Activated B cell treated with CpG ODN at 0.5 μM for 24 hours (primary cell): Measurements from ENCODE around the gene RAPGEF3. TPM values are rescaled to one million over a fixed set of nuclear protein-coding genes. Genes with fewer than 3 reads are reported as not detected.

ENCODE experiments used
- ATAC-seq: fragments of 200-7000 bp; cut with Tn5 transposase; one replicate; pipeline ENCODE4 v1.10.0; 2021; ENCODE audit warnings: low read depth, mild to moderate bottlenecking, moderate library complexity
- CTCF ChIA-PET: fragments of 350-600 bp; sonication (Branson Sonifier 250); formaldehyde crosslinking; loops from one replicate; lab custom pipeline; 2021; ENCODE audit warnings: antibody characterized with exemption; lab: Charles Lee
- POLR2A ChIA-PET: fragments of 350-600 bp; sonication (Branson Sonifier 250); formaldehyde crosslinking; loops from one replicate; lab custom pipeline; 2021; ENCODE audit warnings: antibody characterized with exemption; lab: Charles Lee
- DNase-seq: peaks from one replicate; pipeline ENCODE4 v3.0.0; 2022
- H3K27ac Mint-ChIP-seq: one replicate; pipeline ENCODE4 v1.8.0; 2020; ENCODE audit warnings: mixed read lengths
- H3K27me3 Mint-ChIP-seq: one replicate; pipeline ENCODE4 v1.8.0; 2021; ENCODE audit warnings: mixed read lengths
- H3K36me3 Mint-ChIP-seq: one replicate; pipeline ENCODE4 v1.8.0; 2021; ENCODE audit warnings: low read depth, mixed read lengths
- H3K4me1 Mint-ChIP-seq: one replicate; pipeline ENCODE4 v1.8.0; 2021; ENCODE audit warnings: mixed read lengths
- H3K4me3 Mint-ChIP-seq: one replicate; pipeline ENCODE4 v1.8.0; 2020; ENCODE audit warnings: mild to moderate bottlenecking, mixed read lengths
- H3K9me3 Mint-ChIP-seq: one replicate; pipeline ENCODE4 v1.8.0; 2020; ENCODE audit warnings: mixed read lengths
- CTCF ChIP-seq: fragments of 200-600 bp; IDR thresholded peaks from one replicate; pipeline ENCODE4 v1.8.0; 2022; ENCODE audit warnings: antibody characterized with exemption, mild to moderate bottlenecking
- intact Hi-C: fragments of 100-400 bp; cut with micrococcal nuclease; formaldehyde crosslinking; loops from one replicate; pipeline ENCODE4 v1.15.1; 2024
- total RNA-seq: library from RNA; stranded (reverse); gene quantifications from 2 replicates; pipeline ENCODE4 v1.2.3, GENCODE V29; 2022

Gene RAPGEF3
- total RNA-seq, 1 donor from 2014 or later, result 5.0 TPM

- H3K27ac Mint-ChIP-seq, result no peak overlapping the region
- H3K27me3 Mint-ChIP-seq, result no peaks in the 10 kb centered on the region
- no peaks in the 10 kb centered on the region for H3K9me3 Mint-ChIP-seq
- intact Hi-C loops, result no loop called here
- ChIA-PET CTCF (no interaction called here), POLR2A (no interaction called here)
- no peak for ATAC-seq
- no peak for DNase-seq
- no peaks in the 10 kb centered on the region for H3K36me3 Mint-ChIP-seq
- H3K4me1 Mint-ChIP-seq, result peaks cover 61% of the 10 kb centered on the region
- no peak for TF ChIP-seq CTCF
- H3K4me3 Mint-ChIP-seq, result no peak overlapping the region
Measured at GRCh38 chr12:47750229-47750798, 8.4 kb downstream of the RAPGEF3 start.

- Mint-ChIP-seq H3K27me3 (no peaks in the 10 kb centered on the region), H3K9me3 (no peaks in the 10 kb centered on the region), H3K27ac (peak overlapping the region; percentile 68), H3K4me3 (no peak overlapping the region), H3K4me1 (peaks cover 55% of the 10 kb centered on the region), H3K36me3 (no peaks in the 10 kb centered on the region)
- ATAC-seq (no peak), DNase-seq (no peak)
- intact Hi-C loops, result no loop called here
- no peak for TF ChIP-seq CTCF
- POLR2A ChIA-PET, result interaction anchor here (1.3 to 3.0 kb wide), 2 partner anchors 9 to 10 kb away, joined by 3 to 11 read pairs; partner anchors contain the start of gene RAPGEF3
- CTCF ChIA-PET, result no interaction called here
Measured at GRCh38 chr12:47748899-47749298, 9.8 kb downstream of the RAPGEF3 start.

- H3K9me3 Mint-ChIP-seq, result no peaks in the 10 kb centered on the region
- H3K4me1 Mint-ChIP-seq, result peaks cover 55% of the 10 kb centered on the region
- no peaks in the 10 kb centered on the region for H3K36me3 Mint-ChIP-seq
- H3K27me3 Mint-ChIP-seq, result no peaks in the 10 kb centered on the region
- ChIA-PET CTCF (interaction anchor here (10.0 kb wide), 1 partner anchor 22 kb away, joined by 416 read pairs; the partner anchor contains the start of gene SLC48A1), POLR2A (interaction anchor here (1.3 to 3.0 kb wide), 2 partner anchors 8 to 11 kb away, joined by 3 to 11 read pairs; partner anchors contain the start of gene RAPGEF3)
- TF ChIP-seq CTCF, result no peak
- DNase-seq (no peak), ATAC-seq (no peak)
- H3K4me3 Mint-ChIP-seq, result no peak overlapping the region
- H3K27ac Mint-ChIP-seq, result no peak overlapping the region
- intact Hi-C loops, result no loop called here
Measured at GRCh38 chr12:47748507-47748828, 10.2 kb downstream of the RAPGEF3 start.

- Mint-ChIP-seq H3K9me3 (no peaks in the 10 kb centered on the region), H3K27ac (peak overlapping the region; percentile 57), H3K4me3 (no peak overlapping the region), H3K36me3 (no peaks in the 10 kb centered on the region), H3K27me3 (no peaks in the 10 kb centered on the region), H3K4me1 (peaks cover 54% of the 10 kb centered on the region)
- ChIA-PET CTCF (interaction anchor here (0.9 to 10.0 kb wide), 4 partner anchors 10 to 88 kb away, joined by 3 to 416 read pairs (median 7); partner anchors contain the start of genes RAPGEF3 and SLC48A1), POLR2A (interaction anchor here (1.1 to 3.0 kb wide), 4 partner anchors 8 to 18 kb away, joined by 3 to 11 read pairs (median 6); partner anchors contain the start of gene RAPGEF3)
- intact Hi-C loops, result loop anchor here (1.0 kb wide), 1 partner anchor 7 kb away; no protein-coding TSS in a partner anchor
- no peak for DNase-seq
- no peak for TF ChIP-seq CTCF
- no peak for ATAC-seq
Measured at GRCh38 chr12:47747596-47748506, 10.8 kb downstream of the RAPGEF3 start.
